ENCODE measurements around the gene BCL2L12.

GRCh38 chr19:49680421-49681351 lies 15.0 kb downstream of the BCL2L12 start:
- TF ChIP-seq TCF4 (CRISPR knock-in tag; IDR thresholded peaks at IDR 0.05; ENCODE audit: borderline replicate concordance) (no peak), CREB5 (CRISPR knock-in tag; IDR thresholded peaks at IDR 0.05; ENCODE audit: low read depth) (no peak), PATZ1 (CRISPR knock-in tag; IDR thresholded peaks at IDR 0.05; ENCODE audit: borderline replicate concordance) (no peak), ZNF8 (CRISPR knock-in tag; IDR thresholded peaks at IDR 0.05) (no peak)
